CD14-positive monocyte (primary cell): ENCODE data around the gene GP1BA. TPM values are rescaled to one million over a fixed set of nuclear protein-coding genes. Genes with fewer than 3 reads are reported as not detected.

ENCODE experiments used
- DNase-seq, 3 donors: peaks; one replicate each; pipeline ENCODE4 v3.0.0-alpha.2; 2011 to 2022
- H2AFZ ChIP-seq: 2 replicates; pipeline ENCODE4 v1.6.0; 2012; ENCODE audit warnings: mild to moderate bottlenecking, low read depth, low read length, inconsistent platforms; ENCODE audit not compliant: insufficient read depth, poor library complexity, severe bottlenecking
- H3K27ac ChIP-seq, 2 donors: 1 replicate in 1 of 2; 2 replicates in 1 of 2; pipeline ENCODE4 v1.5.1; 2012 to 2013; ENCODE audit warnings: low read length in 2 of 2, control low read depth in 1 of 2, inconsistent platforms in 1 of 2, low read depth in 1 of 2, mild to moderate bottlenecking in 1 of 2
- H3K27me3 ChIP-seq, 2 donors: one replicate each; pipeline versions ENCODE4 v1.6.0 to v1.6.1; 2011 to 2013; ENCODE audit warnings: low read length in 2 of 2; ENCODE audit not compliant: control insufficient read depth in 2 of 2, insufficient read depth in 2 of 2
- H3K36me3 ChIP-seq, 2 donors: replicated peaks in 1 of 2; 1 replicate in 1 of 2; 2 replicates in 1 of 2; pipeline versions ENCODE4 v1.5.1 to v1.6.1; 2012 to 2013; ENCODE audit warnings: low read length in 2 of 2, control low read depth in 1 of 2, inconsistent platforms in 1 of 2, mild to moderate bottlenecking in 1 of 2; ENCODE audit not compliant: insufficient read depth in 2 of 2, control insufficient read depth in 1 of 2
- H3K4me1 ChIP-seq, 2 donors: 1 replicate in 1 of 2; 2 replicates in 1 of 2; pipeline versions ENCODE4 v1.5.1 to v1.6.1; 2012 to 2013; ENCODE audit warnings: low read length in 2 of 2, control low read depth in 1 of 2, inconsistent platforms in 1 of 2, mild to moderate bottlenecking in 1 of 2, moderate library complexity in 1 of 2; ENCODE audit not compliant: insufficient read depth in 2 of 2, control insufficient read depth in 1 of 2
- H3K4me2 ChIP-seq: replicated peaks from 2 replicates; pipeline ENCODE3; 2012; ENCODE audit warnings: low read length, moderate library complexity, mild to moderate bottlenecking; ENCODE audit not compliant: poor library complexity, severe bottlenecking; ENCODE audit errors: extremely low read depth
- H3K4me3 ChIP-seq, 3 experiments: fragments of 200-600 bp in 1 of 3; sonication (generic) in 1 of 3; replicated peaks in 1 of 3; 1 replicate in 2 of 3; 2 replicates in 1 of 3; pipeline ENCODE4 v1.5.1; 2011 to 2013; ENCODE audit warnings: low read length in 3 of 3, mild to moderate bottlenecking in 3 of 3, control low read depth in 2 of 3, low read depth in 2 of 3, inconsistent platforms in 1 of 3, moderate library complexity in 1 of 3
- H3K79me2 ChIP-seq: 2 replicates; pipeline ENCODE4 v1.6.0; 2012; ENCODE audit warnings: mild to moderate bottlenecking, control low read depth, inconsistent platforms, low read length, moderate library complexity; ENCODE audit not compliant: insufficient read depth
- H3K9ac ChIP-seq: 2 replicates; pipeline ENCODE4 v1.6.0; 2017; ENCODE audit warnings: low read length, mild to moderate bottlenecking; ENCODE audit not compliant: insufficient read depth, poor library complexity, severe bottlenecking
- H3K9me3 ChIP-seq, 2 donors: replicated peaks in 1 of 2; 1 replicate in 1 of 2; 2 replicates in 1 of 2; pipeline versions ENCODE4 v1.5.1 to v1.6.1; 2012 to 2013; ENCODE audit warnings: low read length in 2 of 2, control low read depth in 1 of 2; ENCODE audit not compliant: control insufficient read depth in 1 of 2, insufficient read depth in 1 of 2
- H4K20me1 ChIP-seq: 2 replicates; pipeline ENCODE4 v1.6.0; 2012; ENCODE audit warnings: mild to moderate bottlenecking, low read length, control low read depth, moderate library complexity; ENCODE audit not compliant: insufficient read depth
- H3K27ac Mint-ChIP-seq, 7 donors: one replicate each; pipeline ENCODE4 v1.8.0; 2020; ENCODE audit warnings: mild to moderate bottlenecking in 7 of 7, mixed read lengths in 7 of 7, moderate library complexity in 6 of 7, inconsistent platforms in 2 of 7
- H3K27me3 Mint-ChIP-seq, 3 donors: one replicate each; pipeline ENCODE4 v1.8.0; 2021 to 2022; ENCODE audit warnings: low read depth in 3 of 3, mild to moderate bottlenecking in 3 of 3, mixed read lengths in 3 of 3, moderate library complexity in 3 of 3, inconsistent platforms in 1 of 3
- H3K36me3 Mint-ChIP-seq, 2 donors: one replicate each; pipeline ENCODE4 v1.8.0; 2020; ENCODE audit warnings: mixed read lengths in 2 of 2, inconsistent platforms in 1 of 2, mild to moderate bottlenecking in 1 of 2
- H3K4me1 Mint-ChIP-seq: one replicate; pipeline ENCODE4 v1.8.0; 2020; ENCODE audit warnings: mild to moderate bottlenecking, mixed read lengths
- H3K4me3 Mint-ChIP-seq, 2 donors: one replicate each; pipeline ENCODE4 v1.8.0; 2020; ENCODE audit warnings: mild to moderate bottlenecking in 2 of 2, mixed read lengths in 2 of 2, moderate library complexity in 1 of 2
- H3K9me3 Mint-ChIP-seq, 7 donors: one replicate each; pipeline ENCODE4 v1.8.0; 2020 to 2022; ENCODE audit warnings: mixed read lengths in 7 of 7, mild to moderate bottlenecking in 6 of 7, moderate library complexity in 6 of 7, inconsistent platforms in 2 of 7
- WGBS: methylation state at CpG from one replicate; pipeline ENCODE4 v1.1.5; 2013; ENCODE audit warnings: missing lambda C conversion rate; ENCODE audit not compliant: insufficient coverage; 5-methylcytosine and 5-hydroxymethylcytosine counted together
- intact Hi-C, 2 donors: fragments of 100-400 bp; cut with micrococcal nuclease; formaldehyde crosslinking; loops; one replicate each; pipeline versions ENCODE4 v1.15.0 to v1.15.1; 2023
- polyA plus RNA-seq, 3 donors: library from polyadenylated mRNA; depleted of rRNA in 1 of 3; unstranded in 2 of 3; stranded (reverse) in 1 of 3; fragments of 300-500 nt in 2 of 3; fragments of >200 nt in 1 of 3; fragmentation: Illumina TruSeq in 2 of 3; gene quantifications; 1 replicate in 2 of 3; 2 replicates in 1 of 3; pipeline ENCODE4 v1.2.3, GENCODE V29; 2012 to 2021
- TF ChIP-seq, protein P1 (sequence below): fragments of 200-600 bp; IDR thresholded peaks from one replicate; pipeline ENCODE4 v1.8.0; 2022; ENCODE audit warnings: antibody characterized with exemption, mild to moderate bottlenecking

Gene GP1BA
- polyA plus RNA-seq, 3 donors = 0.24 to 0.29 TPM; not detected in 1

DNA sequence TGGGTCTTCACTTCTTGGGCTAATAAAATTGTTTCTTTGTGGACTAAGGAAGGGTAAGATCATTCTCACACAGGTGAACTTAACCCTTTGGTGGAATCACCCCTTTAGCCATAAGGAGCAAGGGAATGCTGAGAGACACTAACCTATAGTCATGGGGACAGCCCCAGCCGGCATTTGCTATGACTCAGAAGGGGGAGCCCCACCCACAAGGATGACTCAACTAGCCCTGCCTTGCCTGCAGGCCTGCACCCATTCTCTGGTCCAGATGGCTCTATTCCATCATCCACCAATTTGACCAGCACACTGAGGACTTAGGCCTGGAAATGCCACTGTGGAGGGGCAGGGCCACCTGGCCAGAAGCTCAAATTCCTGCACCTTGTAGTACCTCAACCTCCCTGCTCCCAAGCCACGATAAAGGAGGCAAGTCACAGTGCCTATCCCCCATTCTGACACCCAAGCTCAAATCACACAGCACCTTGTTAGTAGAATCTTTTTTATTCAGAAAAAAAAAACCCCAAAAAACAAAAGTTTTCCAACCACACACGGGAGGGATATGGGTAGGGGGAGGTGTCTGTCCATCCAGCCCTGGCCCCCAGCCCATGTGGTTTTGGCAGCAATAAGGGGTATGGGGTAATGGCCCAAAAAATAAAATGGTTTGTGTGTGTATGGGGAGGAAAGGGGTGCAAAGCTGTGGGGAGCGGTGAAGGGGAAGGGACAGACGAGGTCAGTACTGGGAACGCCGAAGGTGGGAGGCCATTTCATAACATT lies 13.3 kb downstream of the GP1BA start:
- H3K36me3 Mint-ChIP-seq = peaks cover 44 to 51% of the 10 kb centered on the region in 2 donors
- peak; percentile 86 to 96 (median 93) for DNase-seq
- Histone ChIP-seq H3K36me3 (peaks cover 32 to 43% of the 10 kb centered on the region in 2 donors), H3K4me2 (peak overlapping the region; percentile 98), H3K27me3 (no peaks in the 10 kb centered on the region), H2AFZ (no peak overlapping the region), H4K20me1 (peaks cover 71% of the 10 kb centered on the region), H3K9me3 (no peaks in the 10 kb centered on the region), H3K4me3 (peak overlapping the region; percentile 2 to 94 (median 92)), H3K9ac (peak overlapping the region; percentile 61), H3K4me1 (peaks cover 65 to 83% of the 10 kb centered on the region in 2 donors), H3K79me2 (peaks cover 82% of the 10 kb centered on the region), H3K27ac (peak overlapping the region; percentile 85 to 94)
- H3K4me3 Mint-ChIP-seq = peak overlapping the region; percentile 68 to 86
- H3K4me1 Mint-ChIP-seq = peaks cover 68% of the 10 kb centered on the region
- TF ChIP-seq, protein P1, sequence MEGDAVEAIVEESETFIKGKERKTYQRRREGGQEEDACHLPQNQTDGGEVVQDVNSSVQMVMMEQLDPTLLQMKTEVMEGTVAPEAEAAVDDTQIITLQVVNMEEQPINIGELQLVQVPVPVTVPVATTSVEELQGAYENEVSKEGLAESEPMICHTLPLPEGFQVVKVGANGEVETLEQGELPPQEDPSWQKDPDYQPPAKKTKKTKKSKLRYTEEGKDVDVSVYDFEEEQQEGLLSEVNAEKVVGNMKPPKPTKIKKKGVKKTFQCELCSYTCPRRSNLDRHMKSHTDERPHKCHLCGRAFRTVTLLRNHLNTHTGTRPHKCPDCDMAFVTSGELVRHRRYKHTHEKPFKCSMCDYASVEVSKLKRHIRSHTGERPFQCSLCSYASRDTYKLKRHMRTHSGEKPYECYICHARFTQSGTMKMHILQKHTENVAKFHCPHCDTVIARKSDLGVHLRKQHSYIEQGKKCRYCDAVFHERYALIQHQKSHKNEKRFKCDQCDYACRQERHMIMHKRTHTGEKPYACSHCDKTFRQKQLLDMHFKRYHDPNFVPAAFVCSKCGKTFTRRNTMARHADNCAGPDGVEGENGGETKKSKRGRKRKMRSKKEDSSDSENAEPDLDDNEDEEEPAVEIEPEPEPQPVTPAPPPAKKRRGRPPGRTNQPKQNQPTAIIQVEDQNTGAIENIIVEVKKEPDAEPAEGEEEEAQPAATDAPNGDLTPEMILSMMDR = no peak
- 40% methylated on average over 3 of the region's 7 CpGs for WGBS
- intact Hi-C loops = loop anchor here in 1 of 2 donors (5.0 kb wide), 2 partner anchors 43 to 178 kb away; partner anchors contain the start of gene CHRNE
- H3K27me3 Mint-ChIP-seq = peaks cover 0 to 5% (median 0%) of the 10 kb centered on the region in 3 donors
- peak overlapping the region; percentile 95 to 99 (median 97) for H3K27ac Mint-ChIP-seq
- no peaks in the 10 kb centered on the region for H3K9me3 Mint-ChIP-seq

GRCh38 chr17:4945944-4946280 lies 13.8 kb downstream of the GP1BA start:
- Histone ChIP-seq H3K4me1 (peaks cover 69 to 84% of the 10 kb centered on the region in 2 donors), H3K9ac (peak overlapping the region; percentile 45), H4K20me1 (peaks cover 67% of the 10 kb centered on the region), H3K27me3 (no peaks in the 10 kb centered on the region), H3K79me2 (peaks cover 82% of the 10 kb centered on the region), H3K36me3 (peaks cover 32 to 43% of the 10 kb centered on the region in 2 donors), H3K9me3 (no peaks in the 10 kb centered on the region), H3K4me3 (peak overlapping the region; percentile 92 to 95 (median 94)), H2AFZ (no peak overlapping the region), H3K4me2 (peak overlapping the region; percentile 98), H3K27ac (peak overlapping the region; percentile 85 to 94)
- no CpG with 5 or more reads among the region's 4 CpGs for WGBS
- Mint-ChIP-seq H3K27me3 (peaks cover 0 to 5% (median 0%) of the 10 kb centered on the region in 3 donors), H3K4me1 (peaks cover 71% of the 10 kb centered on the region), H3K4me3 (peak overlapping the region; percentile 96 to 97), H3K9me3 (no peaks in the 10 kb centered on the region), H3K36me3 (peaks cover 44 to 51% of the 10 kb centered on the region in 2 donors), H3K27ac (peak overlapping the region; percentile 95 to 99 (median 97))
- DNase-seq = no peak
- TF ChIP-seq, protein P1 = no peak
- intact Hi-C loops = loop anchor here in 1 of 2 donors (5.0 kb wide), 2 partner anchors 44 to 179 kb away; partner anchors contain the start of gene CHRNE
